Measurements from ENCODE around the gene MREG.

MREG gene

DNA sequence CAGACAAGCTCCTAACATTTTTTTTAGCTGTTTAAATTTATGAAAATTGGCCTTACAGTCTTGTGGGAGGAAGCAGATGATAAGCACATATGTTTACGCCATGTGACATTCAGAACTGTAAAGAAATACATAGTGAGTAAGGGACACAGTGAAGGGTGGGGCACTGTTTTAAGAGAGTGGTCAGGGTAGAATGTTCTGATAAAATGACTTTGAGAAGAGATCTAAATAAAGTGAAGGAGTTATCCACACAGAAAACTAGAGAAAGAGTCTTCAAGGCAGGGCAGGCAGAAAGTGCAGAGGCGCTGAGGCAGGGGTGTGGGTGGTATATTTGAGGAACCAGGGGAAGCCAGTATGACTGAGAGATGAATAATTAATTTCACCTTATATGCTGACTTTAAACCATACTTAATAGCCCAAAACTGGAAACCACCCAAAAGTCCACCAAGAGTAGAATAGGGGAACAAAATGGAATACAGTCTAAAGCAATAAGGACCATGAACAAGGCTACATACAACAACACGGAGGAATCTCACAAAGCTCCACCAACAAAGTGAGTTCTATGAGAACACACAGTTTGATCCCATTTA lies 8.6 kb downstream of the MREG start:
- H3K4me3 ChIP-seq (ENCODE audit: low read depth, low read length), result no peak overlapping the region
- no peak for DNase-seq (ENCODE audit: low read depth)
- no peak for TF ChIP-seq CTCF (conservative IDR thresholded peaks at IDR 0.05; ENCODE audit: low read depth, low read length)

GRCh38 chr2:216003876-216004696 lies 9.3 kb downstream of the MREG start:
- TF ChIP-seq CTCF (conservative IDR thresholded peaks at IDR 0.05; ENCODE audit: low read depth, low read length), result no peak
- DNase-seq (ENCODE audit: low read depth), result no peak
- H3K4me3 ChIP-seq (ENCODE audit: low read depth, low read length), result no peak overlapping the region

DNA sequence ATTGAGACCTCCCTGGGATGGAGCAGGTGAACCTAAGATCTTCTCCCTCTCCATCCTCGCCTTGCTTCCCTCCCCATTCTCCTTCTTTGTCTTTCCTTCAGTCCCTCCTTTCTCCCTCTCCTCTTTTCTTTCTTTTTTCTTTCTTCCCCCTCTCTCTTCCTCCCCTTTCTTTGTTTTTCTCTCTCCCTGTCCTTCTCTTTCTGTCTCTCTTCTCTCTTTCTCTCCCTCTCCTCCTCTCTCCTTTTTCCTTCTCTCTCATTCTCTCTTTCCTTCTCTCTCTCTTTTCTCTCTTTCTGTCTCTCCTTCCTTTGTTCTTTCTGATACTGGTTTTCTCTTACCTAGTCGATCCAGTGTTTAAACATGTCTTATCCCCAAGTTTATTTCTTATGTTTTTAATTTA lies 10.7 kb downstream of the MREG start:
- TF ChIP-seq CTCF (conservative IDR thresholded peaks at IDR 0.05; ENCODE audit: low read depth, low read length), result no peak
- no peak for DNase-seq (ENCODE audit: low read depth)
- H3K4me3 ChIP-seq (ENCODE audit: low read depth, low read length), result no peak overlapping the region

DNA sequence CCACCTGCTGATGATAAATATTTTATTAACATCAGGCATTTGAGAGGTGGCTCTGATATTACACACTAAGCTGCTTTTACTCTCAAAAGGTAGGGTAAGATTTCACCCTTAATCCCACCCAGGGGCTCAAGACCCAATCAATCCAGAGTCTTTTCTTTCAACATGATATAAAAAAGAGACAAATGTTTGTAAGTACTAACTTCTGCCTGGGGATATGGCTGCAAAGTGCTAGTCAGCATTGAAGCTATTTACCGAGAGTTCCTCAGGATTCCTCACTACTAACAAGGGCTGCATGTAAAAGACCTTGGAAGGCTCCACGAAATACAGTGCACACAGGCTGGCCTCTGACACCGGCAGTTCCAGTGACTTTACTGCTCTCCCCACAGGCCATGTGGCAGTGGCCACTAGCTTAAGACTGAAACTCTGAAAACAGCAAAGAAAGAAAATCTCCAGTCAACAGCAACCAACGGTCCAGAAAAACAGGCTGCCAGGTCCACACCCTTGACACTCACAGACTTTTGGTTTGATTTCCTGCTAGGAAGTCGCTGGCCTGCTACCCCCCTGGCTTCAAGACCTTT lies 11.2 kb downstream of the MREG start:
- H3K4me3 ChIP-seq (ENCODE audit: low read depth, low read length), result no peak overlapping the region
- DNase-seq (ENCODE audit: low read depth), result no peak
- no peak for TF ChIP-seq CTCF (conservative IDR thresholded peaks at IDR 0.05; ENCODE audit: low read depth, low read length)

- TF ChIP-seq CTCF (conservative IDR thresholded peaks at IDR 0.05; ENCODE audit: low read depth, low read length), result no peak
- no peak for DNase-seq (ENCODE audit: low read depth)
- no peak overlapping the region for H3K4me3 ChIP-seq (ENCODE audit: low read depth, low read length)
Measured at GRCh38 chr2:216001216-216002100, 11.9 kb downstream of the MREG start.

DNA sequence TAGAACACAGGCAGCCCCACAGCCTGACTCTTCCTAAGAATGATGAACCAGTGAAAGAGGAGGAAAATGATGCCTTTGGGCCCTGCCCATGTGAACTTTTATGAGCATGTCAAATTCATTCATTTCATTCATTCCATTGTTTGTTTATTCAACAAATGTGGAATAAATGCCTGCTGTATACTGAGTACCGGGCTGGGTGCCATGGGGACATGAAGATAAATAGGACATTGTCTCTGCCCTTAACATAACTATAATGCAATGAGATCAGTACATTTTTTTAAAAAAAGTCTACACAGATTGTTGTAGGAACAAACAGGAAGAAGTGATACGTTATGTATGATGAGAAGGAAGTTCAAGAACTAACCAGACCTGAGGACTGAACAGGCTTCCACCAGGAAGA lies 14.7 kb downstream of the MREG start:
- no peak overlapping the region for H3K4me3 ChIP-seq (ENCODE audit: low read depth, low read length)
- no peak for TF ChIP-seq CTCF (conservative IDR thresholded peaks at IDR 0.05; ENCODE audit: low read depth, low read length)
- no peak for DNase-seq (ENCODE audit: low read depth)

Data from choroid plexus epithelial cell (primary cell).